GM19438 (cell line): ENCODE data around the gene CCL11.

ENCODE experiments used
- ATAC-seq: cut with Tn5 transposase; IDR thresholded peaks from one replicate; pipeline ENCODE4 v1.9.1; 2021; ENCODE audit warnings: low read depth; ENCODE audit not compliant: unreplicated experiment

CCL11 gene

DNA sequence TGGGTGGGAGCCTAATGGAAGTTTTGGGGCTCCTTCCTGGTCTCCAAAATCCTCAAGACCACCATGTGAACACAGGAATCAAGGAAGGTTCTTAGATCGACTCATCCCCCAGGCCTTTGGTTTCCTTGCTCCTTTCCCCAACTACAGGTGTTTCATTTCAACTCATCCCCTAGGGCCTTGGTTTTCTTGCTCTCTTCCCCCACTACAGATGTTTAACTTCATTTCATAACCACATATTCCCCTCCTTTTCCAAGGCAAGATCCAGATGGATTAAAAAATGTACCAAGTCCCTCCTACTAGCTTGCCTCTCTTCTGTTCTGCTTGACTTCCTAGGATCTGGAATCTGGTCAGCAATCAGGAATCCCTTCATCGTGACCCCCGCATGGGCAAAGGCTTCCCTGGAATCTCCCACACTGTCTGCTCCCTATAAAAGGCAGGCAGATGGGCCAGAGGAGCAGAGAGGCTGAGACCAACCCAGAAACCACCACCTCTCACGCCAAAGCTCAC lies at the start of gene CCL11:
CCL11 (plus strand) TSS at position 457 of the 507 bp plus-strand sequence. CDS start 67 bp downstream, outside the sequence.
- no peak for ATAC-seq

DNA sequence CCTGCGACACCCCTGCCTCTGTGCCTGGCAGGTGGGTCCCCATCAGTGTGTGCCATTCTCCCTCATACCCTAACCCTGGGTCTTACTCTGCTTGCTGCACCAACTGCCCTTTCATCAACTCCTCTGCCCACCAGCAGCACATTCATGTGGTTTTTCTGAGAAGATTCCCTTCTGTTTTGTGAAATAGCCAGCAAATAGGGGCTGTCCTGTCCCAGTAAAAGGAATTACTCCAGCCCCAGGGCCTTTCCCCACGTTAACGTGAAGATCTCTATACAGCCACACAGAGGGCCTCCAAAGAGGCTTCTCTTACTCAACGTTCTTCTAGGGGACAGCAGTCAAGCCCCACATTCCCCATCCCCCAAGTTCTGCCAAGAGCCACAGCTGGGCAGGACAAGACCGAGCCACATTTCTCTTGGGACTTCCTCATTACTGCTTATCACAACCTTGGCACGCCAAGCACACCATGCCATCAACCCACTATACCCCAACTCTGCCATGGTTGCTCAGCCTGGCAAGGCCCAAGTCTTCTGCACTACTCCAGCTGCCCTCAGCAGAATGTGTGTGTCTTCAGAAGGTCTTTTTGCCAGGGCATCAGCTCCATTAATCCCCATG lies 49.2 kb upstream of the CCL11 start:
- no peak for ATAC-seq

DNA sequence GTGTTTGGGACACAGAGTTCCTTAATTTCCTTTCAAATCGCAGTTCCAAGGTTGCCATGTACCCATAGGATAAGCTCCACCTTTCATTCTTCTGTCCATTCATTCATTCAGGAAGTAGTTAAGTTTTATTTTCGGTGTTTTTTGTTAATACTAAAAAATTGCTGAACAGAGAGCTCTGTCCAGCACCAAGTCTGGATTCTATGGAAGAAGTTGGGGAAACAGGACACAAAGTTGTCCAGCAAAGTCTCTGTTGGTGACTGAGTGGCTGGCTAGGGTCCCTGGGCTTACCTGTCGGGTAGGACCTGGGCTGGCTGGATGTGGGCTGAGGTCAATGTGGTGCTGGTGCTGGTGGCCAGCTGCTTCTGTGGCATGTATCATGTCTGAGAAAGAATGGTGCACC lies 48.1 kb upstream of the CCL11 start:
- no peak for ATAC-seq

GRCh38 chr17:34241062-34241461 lies 44.5 kb upstream of the CCL11 start:
- ATAC-seq: no peak

GRCh38 chr17:34242587-34243363 lies 42.8 kb upstream of the CCL11 start:
- no peak for ATAC-seq

DNA sequence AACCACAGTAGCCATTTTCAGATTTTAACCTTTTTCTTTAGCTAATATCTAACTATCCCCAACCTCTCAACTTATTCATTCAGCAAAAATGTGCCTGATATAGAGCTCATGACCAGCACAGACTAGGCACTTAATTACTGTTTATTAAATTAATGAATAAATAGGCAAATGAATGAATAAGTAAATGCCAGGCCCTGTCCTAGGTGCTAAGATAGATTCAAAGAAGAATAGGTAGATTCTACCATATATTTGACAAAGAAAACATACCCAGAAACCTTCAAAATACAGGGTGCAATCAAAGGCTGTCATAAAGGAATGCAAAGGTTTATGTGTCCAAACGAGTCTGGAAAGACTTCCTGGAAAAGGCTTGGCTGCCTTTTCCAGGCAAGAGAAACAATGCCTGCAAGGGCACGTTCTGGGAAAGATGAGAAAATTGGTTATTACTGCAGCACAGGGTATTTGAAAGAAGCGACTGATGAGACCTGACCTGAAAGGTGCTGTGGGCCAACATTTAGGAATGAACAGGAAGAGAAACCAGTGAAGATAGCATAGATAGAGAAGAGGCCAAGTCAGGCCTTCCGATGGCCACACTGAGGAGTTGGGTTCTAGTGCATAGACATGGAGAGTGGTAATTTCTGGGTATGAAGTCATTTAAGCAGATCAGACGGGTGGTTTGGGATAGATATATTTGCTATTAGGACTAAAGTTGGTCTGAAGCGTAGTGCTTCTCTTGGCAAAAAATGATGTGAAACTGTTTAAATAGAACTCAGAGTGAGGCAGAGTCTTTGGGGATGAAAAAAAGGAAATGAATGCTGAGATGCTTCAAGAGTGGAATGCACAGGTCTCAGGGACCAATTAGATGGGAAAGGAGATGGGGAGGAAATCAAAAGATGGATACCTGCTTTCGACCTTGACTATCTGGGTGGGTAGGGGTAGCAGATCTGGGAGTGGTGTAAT lies 41.9 kb upstream of the CCL11 start:
- ATAC-seq: no peak

DNA sequence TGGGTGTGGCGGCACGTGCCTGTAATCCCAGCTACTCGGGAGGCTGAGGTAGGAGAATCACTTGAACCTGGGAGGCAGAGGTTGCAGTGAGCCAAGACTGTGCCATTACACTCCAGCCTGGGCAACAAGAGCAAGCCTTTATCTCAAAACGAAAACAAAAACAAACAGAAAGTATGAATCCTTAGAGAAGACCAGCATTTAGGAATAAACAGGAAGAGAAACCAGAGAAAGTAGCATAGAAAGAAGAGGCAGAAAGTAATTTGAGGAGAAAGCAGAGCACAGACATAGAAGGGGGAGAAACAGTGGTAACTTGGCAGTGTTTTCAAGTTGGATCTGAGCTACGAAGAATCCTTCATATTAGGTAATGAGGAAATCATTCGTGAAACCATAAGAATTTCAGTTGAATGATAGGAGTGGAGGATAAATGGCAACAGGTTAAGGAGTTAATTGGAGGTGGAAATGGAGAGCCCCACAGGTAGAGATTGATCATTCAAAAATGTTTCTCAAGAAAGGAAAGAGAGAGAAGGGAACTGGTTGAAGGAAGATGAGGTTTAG lies 40.1 kb upstream of the CCL11 start:
- no peak for ATAC-seq

DNA sequence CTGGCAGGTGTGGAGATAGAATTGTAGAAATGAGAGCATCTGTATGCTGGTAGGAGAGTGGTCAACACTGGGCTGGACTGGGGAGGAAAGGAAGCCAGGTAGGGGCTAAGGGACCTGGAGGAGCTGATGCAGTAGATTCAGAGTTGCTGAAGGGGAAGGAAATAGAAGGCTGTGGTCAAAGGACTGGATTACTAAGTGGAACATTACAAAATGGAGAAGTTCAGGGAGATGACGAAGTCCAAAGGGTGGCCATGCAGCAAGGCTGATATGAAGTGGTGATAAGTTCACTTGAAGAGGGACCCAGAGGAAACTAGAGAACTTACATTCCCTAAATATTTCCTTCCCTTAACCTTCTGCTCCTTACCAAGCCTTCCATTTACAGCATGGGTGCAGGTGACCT lies 39.1 kb upstream of the CCL11 start:
- no peak for ATAC-seq

- ATAC-seq: no peak
Measured at GRCh38 chr17:34246881-34247280, 38.7 kb upstream of the CCL11 start.

DNA sequence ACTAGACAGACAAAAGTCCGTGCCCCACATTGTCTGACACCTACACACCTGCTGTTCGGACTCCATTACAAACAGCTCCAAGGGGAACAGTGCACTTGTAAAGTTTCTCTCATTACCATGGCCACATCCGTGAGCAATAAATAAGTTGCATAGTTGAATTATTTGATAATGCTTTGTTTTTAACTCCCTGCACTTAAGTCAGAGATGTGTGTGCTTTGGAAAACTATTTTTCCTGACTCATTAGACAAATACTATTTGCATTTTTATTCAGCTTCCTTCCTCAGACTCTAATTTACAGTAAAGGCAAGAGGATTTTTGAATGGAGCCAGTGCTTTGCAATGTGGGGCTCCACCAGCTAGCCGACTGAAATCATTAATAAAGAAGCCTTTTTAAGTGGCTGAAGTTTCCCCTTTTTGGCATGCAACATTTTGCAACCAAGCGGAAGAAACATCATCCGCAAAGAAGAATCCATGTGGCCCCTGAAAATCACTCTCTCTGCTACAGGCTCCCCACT lies 37.0 kb upstream of the CCL11 start:
- ATAC-seq: no peak

DNA sequence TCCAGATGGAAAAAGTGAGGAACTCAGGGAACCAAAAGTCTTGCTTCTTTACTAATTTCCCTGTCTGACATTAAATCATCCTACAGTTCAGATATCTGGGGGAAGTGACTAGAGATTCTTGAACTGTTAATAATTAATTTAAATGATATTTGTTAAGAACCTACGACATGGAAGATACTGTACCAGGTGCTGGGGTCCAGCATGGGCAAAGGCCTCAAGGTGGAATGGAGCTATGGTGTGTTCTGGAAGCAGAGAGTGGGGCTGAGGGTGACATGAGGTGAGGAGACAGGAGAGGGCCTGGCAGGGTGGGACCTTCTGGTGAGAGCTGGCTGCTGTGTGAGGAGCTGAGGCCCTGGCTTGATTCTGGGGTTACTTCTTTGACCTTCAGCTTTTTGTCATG lies 36.5 kb upstream of the CCL11 start:
- ATAC-seq: no peak

DNA sequence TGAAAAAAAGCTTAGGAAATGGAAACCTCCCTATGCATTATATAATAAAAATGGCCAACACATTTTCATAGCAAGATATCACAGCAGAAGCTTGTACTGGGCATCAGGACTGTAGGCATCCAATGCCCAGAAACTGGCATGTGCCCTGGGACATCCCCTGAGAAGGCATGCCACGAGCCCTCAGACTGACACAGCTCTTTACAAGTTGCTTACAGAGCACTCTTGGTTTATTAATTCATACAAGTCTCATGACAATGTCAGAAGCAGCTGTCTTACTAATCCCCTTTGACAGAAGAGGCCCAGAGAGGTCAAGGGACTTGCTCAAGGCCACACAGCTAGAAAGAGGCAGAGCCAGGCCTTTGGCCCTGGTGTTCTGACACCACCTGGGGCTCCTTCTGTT lies 36.1 kb upstream of the CCL11 start:
- ATAC-seq: no peak

- ATAC-seq: no peak
Measured at GRCh38 chr17:34251186-34251585, 34.4 kb upstream of the CCL11 start.

DNA sequence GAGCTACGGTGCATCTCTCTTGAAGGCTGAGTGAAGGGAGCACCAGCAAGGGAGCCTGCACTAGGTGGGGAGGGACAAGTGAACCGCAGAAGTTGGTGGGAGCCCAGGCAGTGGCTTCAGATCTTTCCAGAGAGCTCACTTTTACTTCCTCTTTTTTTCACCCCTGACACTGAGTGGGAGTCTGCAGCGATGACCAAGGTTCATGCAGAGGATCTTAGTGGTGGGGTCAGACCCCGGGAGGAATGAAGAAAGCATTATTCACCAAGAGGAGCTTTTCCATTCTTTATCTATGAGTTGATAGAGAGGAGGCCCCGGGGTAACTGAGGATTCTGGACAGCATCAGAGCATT lies 33.5 kb upstream of the CCL11 start:
- ATAC-seq: no peak

- ATAC-seq: no peak
Measured at GRCh38 chr17:34252444-34253138, 33.0 kb upstream of the CCL11 start.

- ATAC-seq: no peak
Measured at GRCh38 chr17:34253139-34253525, 32.4 kb upstream of the CCL11 start.

DNA sequence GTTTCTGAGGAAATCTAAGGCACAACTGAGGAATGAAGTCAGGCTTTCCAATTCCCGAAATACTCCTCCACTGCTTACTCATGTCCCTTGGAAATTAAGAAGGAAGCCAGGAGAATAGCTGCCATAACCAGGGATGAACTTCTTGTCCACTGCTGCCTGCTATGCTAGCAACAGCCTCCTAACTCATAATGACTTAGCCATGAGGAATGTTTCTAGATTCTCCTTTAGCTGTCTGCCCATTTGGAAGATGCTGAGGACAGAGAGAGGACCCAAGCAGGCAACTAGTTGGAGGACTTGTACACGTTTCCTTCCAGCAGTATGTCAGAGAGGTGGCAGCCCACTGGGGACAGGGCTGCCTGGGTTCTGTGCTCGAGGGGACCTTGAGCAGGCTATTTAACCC lies 31.4 kb upstream of the CCL11 start:
- no peak for ATAC-seq

DNA sequence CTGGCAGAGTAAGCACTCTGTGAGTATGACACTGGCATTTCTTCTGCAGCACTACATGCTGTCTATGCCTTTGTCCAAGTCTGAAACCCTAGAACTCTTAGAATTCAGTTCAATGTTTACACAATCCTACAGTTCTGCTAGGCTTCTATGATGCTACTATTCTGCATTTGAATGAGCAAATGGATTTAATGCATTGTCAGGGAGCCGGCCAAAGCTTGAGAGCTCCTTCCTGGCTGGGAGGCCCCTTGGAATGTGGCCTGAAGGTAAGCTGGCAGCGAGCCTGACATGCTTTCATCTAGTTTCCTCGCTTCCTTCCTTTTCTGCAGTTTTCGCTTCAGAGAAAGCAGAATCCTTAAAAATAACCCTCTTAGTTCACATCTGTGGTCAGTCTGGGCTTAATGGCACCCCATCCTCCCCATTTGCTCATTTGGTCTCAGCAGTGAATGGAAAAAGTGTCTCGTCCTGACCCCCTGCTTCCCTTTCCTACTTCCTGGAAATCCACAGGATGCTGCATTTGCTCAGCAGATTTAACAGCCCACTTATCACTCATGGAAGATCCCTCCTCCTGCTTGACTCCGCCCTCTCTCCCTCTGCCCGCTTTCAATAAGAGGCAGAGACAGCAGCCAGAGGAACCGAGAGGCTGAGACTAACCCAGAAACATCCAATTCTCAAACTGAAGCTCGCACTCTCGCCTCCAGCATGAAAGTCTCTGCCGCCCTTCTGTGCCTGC lies 30.7 kb upstream of the CCL11 start, which contains the start of gene CCL2:
CCL2 (plus strand) TSS at position 635 of the 730 bp plus-strand sequence; CDS start at position 700, 65 bp downstream.
- no peak for ATAC-seq

DNA sequence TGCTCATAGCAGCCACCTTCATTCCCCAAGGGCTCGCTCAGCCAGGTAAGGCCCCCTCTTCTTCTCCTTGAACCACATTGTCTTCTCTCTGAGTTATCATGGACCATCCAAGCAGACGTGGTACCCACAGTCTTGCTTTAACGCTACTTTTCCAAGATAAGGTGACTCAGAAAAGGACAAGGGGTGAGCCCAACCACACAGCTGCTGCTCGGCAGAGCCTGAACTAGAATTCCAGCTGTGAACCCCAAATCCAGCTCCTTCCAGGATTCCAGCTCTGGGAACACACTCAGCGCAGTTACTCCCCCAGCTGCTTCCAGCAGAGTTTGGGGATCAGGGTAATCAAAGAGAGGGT lies 30.2 kb upstream of the CCL11 start:
- ATAC-seq: no peak
